ENCODE results near the gene PKP4.

DNA sequence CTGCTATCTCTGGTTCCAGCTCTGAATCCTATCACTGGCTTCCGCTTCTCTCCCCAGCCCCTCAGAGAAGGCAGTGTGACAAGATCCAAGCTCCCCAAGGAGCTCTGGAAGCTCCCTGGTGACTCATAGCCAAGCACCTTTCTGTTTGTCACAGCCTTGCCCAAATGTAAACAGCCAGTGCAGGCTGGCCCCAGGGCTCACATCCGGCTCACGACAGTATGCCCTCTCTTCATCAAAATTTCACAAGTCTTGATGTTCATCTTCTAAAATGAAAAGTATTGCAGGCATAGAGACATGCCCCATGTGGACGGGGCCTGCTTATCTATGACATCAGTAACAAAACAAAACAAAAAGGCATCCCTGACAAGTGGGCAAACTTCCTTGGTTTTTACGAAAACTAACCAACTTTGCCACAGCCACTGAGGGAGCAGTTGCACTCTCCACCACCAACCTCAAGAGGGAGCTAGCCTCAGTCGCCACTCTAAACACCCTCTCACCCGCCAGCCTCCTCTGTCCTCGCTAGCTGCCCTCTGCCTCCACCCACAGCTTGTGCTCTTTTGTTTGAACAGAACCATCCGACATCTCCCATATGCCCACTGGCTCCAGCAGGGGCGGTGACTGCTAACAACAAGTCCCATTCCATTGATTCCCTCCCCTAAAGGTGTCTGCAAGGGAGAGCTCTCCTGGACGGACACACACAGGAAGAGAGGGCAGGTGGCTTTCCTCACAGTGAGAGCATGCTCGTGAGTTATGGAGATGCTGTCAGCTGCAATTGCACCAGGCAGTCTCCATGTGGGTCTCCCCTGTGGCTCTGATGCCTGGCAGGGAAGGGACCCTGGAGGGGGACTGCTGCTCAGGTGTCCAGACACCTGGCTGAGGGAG, 267.4 kb downstream of the PKP4 start:
- TF ChIP-seq, protein P1, sequence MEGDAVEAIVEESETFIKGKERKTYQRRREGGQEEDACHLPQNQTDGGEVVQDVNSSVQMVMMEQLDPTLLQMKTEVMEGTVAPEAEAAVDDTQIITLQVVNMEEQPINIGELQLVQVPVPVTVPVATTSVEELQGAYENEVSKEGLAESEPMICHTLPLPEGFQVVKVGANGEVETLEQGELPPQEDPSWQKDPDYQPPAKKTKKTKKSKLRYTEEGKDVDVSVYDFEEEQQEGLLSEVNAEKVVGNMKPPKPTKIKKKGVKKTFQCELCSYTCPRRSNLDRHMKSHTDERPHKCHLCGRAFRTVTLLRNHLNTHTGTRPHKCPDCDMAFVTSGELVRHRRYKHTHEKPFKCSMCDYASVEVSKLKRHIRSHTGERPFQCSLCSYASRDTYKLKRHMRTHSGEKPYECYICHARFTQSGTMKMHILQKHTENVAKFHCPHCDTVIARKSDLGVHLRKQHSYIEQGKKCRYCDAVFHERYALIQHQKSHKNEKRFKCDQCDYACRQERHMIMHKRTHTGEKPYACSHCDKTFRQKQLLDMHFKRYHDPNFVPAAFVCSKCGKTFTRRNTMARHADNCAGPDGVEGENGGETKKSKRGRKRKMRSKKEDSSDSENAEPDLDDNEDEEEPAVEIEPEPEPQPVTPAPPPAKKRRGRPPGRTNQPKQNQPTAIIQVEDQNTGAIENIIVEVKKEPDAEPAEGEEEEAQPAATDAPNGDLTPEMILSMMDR (IDR thresholded peaks at IDR 0.05; ENCODE audit: low read depth, low read length) = peak; percentile 58
- TF ChIP-seq MYC (IDR thresholded peaks at IDR 0.05; ENCODE audit: low read depth, low read length) = no peak
